Vagina (tissue), 2 donors: Measurements from ENCODE around the gene LIPM.

ENCODE experiments used
- CTCF ChIP-seq, 3 experiments: fragments of 450-650 bp in 2 of 3; fragments of 200-600 bp in 1 of 3; sonication (generic) in 1 of 3; IDR thresholded peaks; one replicate each; pipeline ENCODE4 v1.5.1; 2017 to 2019; ENCODE audit warnings: antibody characterized with exemption in 3 of 3, mild to moderate bottlenecking in 2 of 3, moderate library complexity in 2 of 3
- POLR2A ChIP-seq, 2 donors: fragments of 450-650 bp; IDR thresholded peaks; one replicate each; pipeline ENCODE4 v1.6.1; 2017; ENCODE audit warnings: antibody characterized with exemption in 2 of 2, mild to moderate bottlenecking in 2 of 2, moderate library complexity in 2 of 2
- POLR2AphosphoS5 ChIP-seq, 2 donors: sonication (generic); formaldehyde crosslinking; IDR thresholded peaks; one replicate each; pipeline ENCODE4 v1.9.0; 2017; ENCODE audit warnings: antibody characterized with exemption in 2 of 2, mild to moderate bottlenecking in 2 of 2, low read depth in 1 of 2; ENCODE audit not compliant: insufficient read depth in 1 of 2

GRCh38 chr10:88764110-88764509, 38.4 kb upstream of the LIPM start:
- no peak for TF ChIP-seq CTCF (IDR thresholded peaks at IDR 0.05)
- no peak for TF ChIP-seq POLR2AphosphoS5 (IDR thresholded peaks at IDR 0.05; ENCODE audit: insufficient read depth in 1 of 2, low read depth in 1 of 2)
- TF ChIP-seq POLR2A (IDR thresholded peaks at IDR 0.05), result no peak
